ENCODE measurements around the gene PAEP. TPM values are rescaled to one million over a fixed set of nuclear protein-coding genes. Genes with fewer than 3 reads are reported as not detected.
"Not testable (repeated sequence)": the region's sequence is repeated elsewhere in the genome, so short reads cannot be mapped to it uniquely, and the experiment has no call there.

The PAEP gene
- total RNA-seq, 6 experiments from 2014 or later, result not detected

DNA sequence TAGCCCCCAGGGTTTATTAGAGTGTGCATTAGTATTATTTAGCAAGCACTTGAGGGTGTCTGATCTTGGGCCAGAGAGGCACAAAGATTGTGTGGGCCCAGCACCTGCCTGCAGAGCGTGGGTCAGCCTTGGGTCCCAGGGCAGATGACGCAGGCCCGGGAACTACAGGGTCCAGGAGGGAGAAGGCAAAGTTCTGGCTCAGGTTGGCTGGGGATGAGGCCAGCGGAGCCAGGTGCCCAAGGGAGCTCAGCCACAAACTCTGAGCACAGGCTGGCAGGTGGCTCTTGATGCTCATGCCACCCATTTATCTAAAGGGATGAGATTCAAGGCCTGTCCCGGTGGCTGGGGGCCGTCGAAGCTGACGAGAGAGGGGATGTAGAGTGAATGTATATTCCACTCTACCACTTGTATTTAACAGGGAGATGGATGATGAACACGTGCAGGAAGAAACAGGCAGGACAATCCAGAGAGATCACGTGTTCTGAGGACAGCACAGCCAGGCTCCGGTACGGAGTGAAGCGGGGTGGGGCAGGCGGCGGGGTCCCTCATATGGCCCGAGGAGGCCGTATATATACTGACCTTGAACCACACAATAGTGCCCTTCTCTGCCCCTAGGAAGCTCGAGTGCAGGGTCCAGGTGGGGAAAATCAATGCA, 16.4 kb upstream of the PAEP start:
- DNase-seq (peak in 2 of 3 donors; percentile 30 to 35), ATAC-seq (no peak)
- intact Hi-C loops (cut with DNase I), result no loop called here
- no peaks in the 10 kb centered on the region for H3K27me3 ChIP-seq
- TF ChIP-seq, protein P1, sequence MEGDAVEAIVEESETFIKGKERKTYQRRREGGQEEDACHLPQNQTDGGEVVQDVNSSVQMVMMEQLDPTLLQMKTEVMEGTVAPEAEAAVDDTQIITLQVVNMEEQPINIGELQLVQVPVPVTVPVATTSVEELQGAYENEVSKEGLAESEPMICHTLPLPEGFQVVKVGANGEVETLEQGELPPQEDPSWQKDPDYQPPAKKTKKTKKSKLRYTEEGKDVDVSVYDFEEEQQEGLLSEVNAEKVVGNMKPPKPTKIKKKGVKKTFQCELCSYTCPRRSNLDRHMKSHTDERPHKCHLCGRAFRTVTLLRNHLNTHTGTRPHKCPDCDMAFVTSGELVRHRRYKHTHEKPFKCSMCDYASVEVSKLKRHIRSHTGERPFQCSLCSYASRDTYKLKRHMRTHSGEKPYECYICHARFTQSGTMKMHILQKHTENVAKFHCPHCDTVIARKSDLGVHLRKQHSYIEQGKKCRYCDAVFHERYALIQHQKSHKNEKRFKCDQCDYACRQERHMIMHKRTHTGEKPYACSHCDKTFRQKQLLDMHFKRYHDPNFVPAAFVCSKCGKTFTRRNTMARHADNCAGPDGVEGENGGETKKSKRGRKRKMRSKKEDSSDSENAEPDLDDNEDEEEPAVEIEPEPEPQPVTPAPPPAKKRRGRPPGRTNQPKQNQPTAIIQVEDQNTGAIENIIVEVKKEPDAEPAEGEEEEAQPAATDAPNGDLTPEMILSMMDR (IDR thresholded peaks at IDR 0.05), result no peak
- no peaks in the 10 kb centered on the region for H3K9me3 ChIP-seq
- H3K4me3 ChIP-seq, result no peak overlapping the region
- no peaks in the 10 kb centered on the region for H3K4me1 ChIP-seq
- no peaks in the 10 kb centered on the region for H3K36me3 ChIP-seq
- H3K27ac ChIP-seq, result no peak overlapping the region
- WGBS (ENCODE audit: insufficient coverage, low coverage, low lambda C conversion rate, missing lambda C conversion rate), result 53% methylated on average over 11 of the region's 18 CpGs

DNA sequence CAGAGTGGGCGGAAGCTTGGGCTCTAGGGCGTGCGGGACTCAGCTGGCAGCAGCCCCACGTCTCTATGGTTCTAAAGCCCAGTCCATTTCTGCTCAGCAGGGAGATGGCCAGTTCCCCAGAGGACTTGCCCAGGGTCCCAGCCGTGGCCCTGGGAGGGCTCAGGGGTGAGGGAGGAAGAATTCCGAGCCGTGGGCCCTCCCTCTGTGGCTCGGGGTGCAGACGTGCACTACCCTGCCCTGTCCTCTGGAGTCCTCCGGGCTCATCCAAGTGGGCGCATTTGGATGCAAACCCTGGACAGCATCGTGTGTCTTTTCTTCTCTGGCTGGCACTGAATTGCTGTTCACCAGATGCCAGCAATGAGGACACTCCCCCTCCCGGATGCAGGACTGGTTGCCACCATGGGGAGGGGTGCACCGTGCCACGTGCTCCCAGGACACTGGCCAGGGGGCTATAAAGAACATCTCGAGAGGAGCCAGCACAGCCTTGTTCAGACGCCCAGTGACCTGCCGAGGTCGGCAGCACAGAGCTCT, 15.8 kb upstream of the PAEP start, which contains the start of gene OBP2A:
OBP2A (plus strand) TSS at position 481 of the 531 bp plus-strand sequence. CDS start 55 bp downstream, outside the sequence.
- H3K4me3 ChIP-seq; H3K9me3 ChIP-seq; ATAC-seq; H3K27me3 ChIP-seq; H3K36me3 ChIP-seq; intact Hi-C loops (cut with DNase I); H3K4me1 ChIP-seq; H3K27ac ChIP-seq: not testable (repeated sequence)
- DNase-seq, result peak in 1 of 3 donors; percentile 17
- WGBS (ENCODE audit: insufficient coverage, low coverage, low lambda C conversion rate, missing lambda C conversion rate), result 40% methylated on average over 6 of the region's 19 CpGs

DNA sequence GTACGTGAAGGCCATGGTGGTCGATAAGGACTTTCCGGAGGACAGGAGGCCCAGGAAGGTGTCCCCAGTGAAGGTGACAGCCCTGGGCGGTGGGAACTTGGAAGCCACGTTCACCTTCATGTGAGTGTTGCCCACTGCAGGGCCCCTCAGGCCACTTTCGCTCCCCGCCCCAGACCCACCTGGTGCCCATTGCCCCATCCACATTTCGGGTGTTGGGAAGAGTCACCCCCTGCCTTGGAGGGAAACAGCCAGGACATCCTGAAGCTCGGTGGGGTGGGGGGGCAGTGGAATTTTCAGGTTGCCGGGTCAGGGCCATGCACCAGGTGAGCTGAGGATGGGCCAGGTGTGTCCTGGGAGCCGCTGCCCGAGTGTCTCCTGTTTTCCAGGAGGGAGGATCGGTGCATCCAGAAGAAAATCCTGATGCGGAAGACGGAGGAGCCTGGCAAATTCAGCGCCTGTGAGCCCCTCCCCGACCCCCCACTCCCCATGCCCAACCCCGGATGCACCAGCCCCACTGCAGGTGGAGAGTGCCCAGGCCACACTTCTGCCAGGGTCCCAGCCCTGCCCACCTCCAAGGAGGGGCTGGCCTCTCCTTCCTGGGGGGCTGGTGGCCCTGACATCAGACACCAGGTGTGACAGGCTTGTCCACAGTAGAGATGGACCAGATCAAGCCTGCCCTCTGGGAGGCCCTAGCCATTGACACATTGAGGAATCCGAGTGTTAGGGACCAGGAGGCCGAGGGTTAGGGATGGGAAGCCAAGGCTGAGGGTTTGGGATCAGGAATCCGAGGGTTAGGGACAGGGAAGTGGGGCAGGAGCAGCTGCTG, 14.6 kb upstream of the PAEP start:
- H3K9me3 ChIP-seq; H3K27me3 ChIP-seq; H3K36me3 ChIP-seq; H3K27ac ChIP-seq; H3K4me3 ChIP-seq; ATAC-seq; intact Hi-C loops (cut with DNase I); H3K4me1 ChIP-seq: not testable (repeated sequence)
- 80% methylated on average over 1 of the region's 21 CpGs for WGBS (ENCODE audit: insufficient coverage, low coverage, low lambda C conversion rate, missing lambda C conversion rate)
- DNase-seq, result peak in 1 of 3 donors; percentile 30

DNA sequence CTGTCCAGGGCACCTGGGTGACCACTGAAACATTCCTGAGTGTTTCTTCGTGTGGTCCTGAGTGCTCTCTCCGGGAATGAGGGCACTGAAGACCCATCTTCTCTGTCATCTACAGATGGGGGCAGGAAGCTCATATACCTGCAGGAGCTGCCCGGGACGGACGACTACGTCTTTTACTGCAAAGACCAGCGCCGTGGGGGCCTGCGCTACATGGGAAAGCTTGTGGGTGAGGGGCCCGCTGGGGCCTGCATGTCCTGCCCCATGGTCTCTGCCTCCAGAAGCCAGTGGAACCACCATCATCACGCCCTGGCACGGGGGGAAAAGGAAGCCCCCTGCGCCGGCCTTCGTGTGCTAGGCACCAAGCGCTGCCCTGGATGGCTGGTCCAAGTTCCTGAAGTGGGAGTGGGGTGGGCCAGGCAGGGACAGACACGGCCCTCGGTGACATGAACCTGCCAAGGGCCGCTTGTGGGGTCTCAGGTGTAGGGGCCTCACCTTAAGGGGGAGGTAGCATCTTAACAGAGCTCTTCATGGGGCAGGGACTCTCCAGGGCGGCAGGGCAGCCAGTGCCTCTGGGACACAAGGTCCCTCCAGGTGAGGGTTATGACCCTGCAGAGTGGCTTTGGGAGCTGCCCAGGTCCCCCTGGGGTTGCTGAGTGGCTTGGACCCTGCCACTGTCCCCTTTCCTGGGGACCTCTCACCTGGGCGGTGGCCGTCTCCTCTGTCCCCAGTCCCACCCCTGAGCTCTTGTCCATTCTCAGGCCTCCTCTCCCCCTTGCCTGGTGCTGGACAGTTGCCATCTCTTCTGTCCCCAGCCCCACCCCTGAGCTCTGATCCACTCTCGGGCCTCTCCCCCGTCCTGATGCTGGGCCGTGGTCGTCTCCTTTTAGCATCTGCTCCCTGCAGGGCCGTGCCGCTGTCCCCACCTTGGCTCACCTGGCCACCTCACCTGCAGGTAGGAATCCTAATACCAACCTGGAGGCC, 13.5 kb upstream of the PAEP start:
- ATAC-seq (no peak), DNase-seq (peak in 1 of 3 donors; percentile 40)
- Histone ChIP-seq H3K27me3 (no peaks in the 10 kb centered on the region), H3K36me3 (no peaks in the 10 kb centered on the region), H3K27ac (no peak overlapping the region), H3K9me3 (no peaks in the 10 kb centered on the region), H3K4me1 (no peaks in the 10 kb centered on the region), H3K4me3 (no peak overlapping the region)
- TF ChIP-seq, protein P1 (IDR thresholded peaks at IDR 0.05), result no peak
- no peak for TF ChIP-seq POLR2A (IDR thresholded peaks at IDR 0.05)
- WGBS (ENCODE audit: insufficient coverage, low coverage, low lambda C conversion rate, missing lambda C conversion rate), result 41% methylated on average over 6 of the region's 28 CpGs
- intact Hi-C loops (cut with DNase I), result no loop called here

DNA sequence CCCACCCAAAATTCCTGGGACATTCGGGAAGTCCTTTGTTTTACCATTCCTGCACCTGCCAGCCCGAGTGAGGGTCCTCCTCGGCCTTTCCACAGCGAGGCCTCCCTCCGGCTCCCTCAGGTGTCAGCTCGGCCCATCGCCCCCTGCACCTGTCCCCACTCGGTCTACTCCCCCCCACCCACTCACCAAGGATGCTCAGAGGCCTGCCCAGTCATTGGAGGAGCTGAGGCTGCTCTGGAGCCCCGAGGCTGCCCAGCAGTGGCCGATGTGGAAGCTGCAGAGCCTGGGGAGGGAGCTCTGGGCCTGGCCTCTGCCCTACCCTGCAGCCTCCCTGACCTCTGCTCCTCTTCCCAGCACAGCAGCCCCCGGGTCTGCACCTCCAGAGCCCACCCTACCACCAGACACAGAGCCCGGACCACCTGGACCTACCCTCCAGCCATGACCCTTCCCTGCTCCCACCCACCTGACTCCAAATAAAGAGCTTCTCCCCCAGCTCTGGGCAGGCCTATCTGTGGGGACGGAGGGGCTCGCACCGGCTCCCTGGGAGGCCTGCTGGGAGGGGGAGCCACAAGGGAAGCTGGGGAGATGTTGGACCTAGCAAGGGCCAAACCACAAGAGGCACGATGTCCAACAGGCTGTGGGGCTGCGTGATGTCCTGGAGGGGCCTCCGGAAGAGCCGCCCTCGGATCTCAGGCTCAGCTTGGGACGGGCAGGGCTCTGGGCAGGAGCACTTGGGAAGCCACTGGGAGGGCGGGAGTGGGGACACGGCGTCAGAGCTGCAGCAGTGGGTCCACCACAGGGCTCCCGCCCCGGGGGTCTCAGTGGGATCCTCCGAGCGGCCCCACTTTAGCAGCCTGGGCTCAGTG, 11.8 kb upstream of the PAEP start:
- intact Hi-C loops (cut with DNase I); H3K9me3 ChIP-seq; H3K27me3 ChIP-seq; H3K27ac ChIP-seq; H3K36me3 ChIP-seq; H3K4me3 ChIP-seq; H3K4me1 ChIP-seq: not testable (repeated sequence)
- 0% methylated on average over 1 of the region's 28 CpGs for WGBS (ENCODE audit: insufficient coverage, low coverage, low lambda C conversion rate, missing lambda C conversion rate)
- DNase-seq, result peak in 1 of 3 donors; percentile 28
- ATAC-seq, result peak in 1 of 4 donors; percentile 5

Measured in right lobe of liver (tissue), 6 donors.